ENCODE data around the gene CREBBP. TPM values are rescaled to one million over a fixed set of nuclear protein-coding genes. Genes with fewer than 3 reads are reported as not detected.

Gene CREBBP
- total RNA-seq, 1 donor from 2014 or later: 84.7 TPM

GRCh38 chr16:3681206-3681605 lies 199.3 kb downstream of the CREBBP start:
- Mint-ChIP-seq H3K27ac (ENCODE audit: unreplicated experiment) (no peak overlapping the region), H3K36me3 (ENCODE audit: low read depth) (peaks cover 15% of the 10 kb centered on the region), H3K4me1 (no peaks in the 10 kb centered on the region), H3K4me3 (no peak overlapping the region), H3K27me3 (ENCODE audit: low read depth) (no peaks in the 10 kb centered on the region), H3K9me3 (no peaks in the 10 kb centered on the region)
- DNase-seq (ENCODE audit: low read depth, low spot score): no peak
- no peak for TF ChIP-seq CTCF (conservative IDR thresholded peaks at IDR 0.05)

- DNase-seq (ENCODE audit: low read depth, low spot score): no peak
- Mint-ChIP-seq H3K27ac (ENCODE audit: unreplicated experiment) (no peak overlapping the region), H3K4me3 (no peak overlapping the region), H3K9me3 (no peaks in the 10 kb centered on the region), H3K4me1 (peaks cover 4% of the 10 kb centered on the region), H3K27me3 (ENCODE audit: low read depth) (no peaks in the 10 kb centered on the region), H3K36me3 (ENCODE audit: low read depth) (peaks cover 11% of the 10 kb centered on the region)
- TF ChIP-seq CTCF (conservative IDR thresholded peaks at IDR 0.05): no peak
Measured at GRCh38 chr16:3677994-3678393, 202.5 kb downstream of the CREBBP start.

GRCh38 chr16:3675601-3676130 lies 204.8 kb downstream of the CREBBP start:
- peaks cover 4% of the 10 kb centered on the region for H3K4me1 Mint-ChIP-seq
- no peak for TF ChIP-seq CTCF (conservative IDR thresholded peaks at IDR 0.05)
- no peaks in the 10 kb centered on the region for H3K27me3 Mint-ChIP-seq (ENCODE audit: low read depth)
- no peaks in the 10 kb centered on the region for H3K9me3 Mint-ChIP-seq
- no peak for DNase-seq (ENCODE audit: low read depth, low spot score)
- no peak overlapping the region for H3K4me3 Mint-ChIP-seq
- H3K36me3 Mint-ChIP-seq (ENCODE audit: low read depth): peaks cover 6% of the 10 kb centered on the region
- no peak overlapping the region for H3K27ac Mint-ChIP-seq (ENCODE audit: unreplicated experiment)

Other genes with a start within 250 kb of the CREBBP start
- 23.6 and 26.0 TPM in 2 replicates for gene DNASE1, start 226.0 kb downstream of the CREBBP start, total RNA-seq
- 152 and 154 TPM in 2 replicates for gene TRAP1, start 163.2 kb downstream of the CREBBP start, total RNA-seq
- gene ADCY9, start 235.7 kb upstream of the CREBBP start, total RNA-seq: 9.4 and 11.6 TPM in 2 replicates

Measured in neural crest cell (in vitro differentiated cells).